Heart right ventricle (tissue), 16 donors: ENCODE measurements around the gene LYPD6B. TPM values are rescaled to one million over a fixed set of nuclear protein-coding genes. Genes with fewer than 3 reads are reported as not detected.

Experiments used
- ATAC-seq, 8 donors: fragments of 200-7000 bp; cut with Tn5 transposase; one replicate each; pipeline ENCODE4 v1.9.1; 2020; ENCODE audit warnings: mild to moderate bottlenecking in 8 of 8, moderate library complexity in 8 of 8, moderate number of reproducible peaks in 1 of 8
- DNase-seq, 2 donors: peaks; one replicate each; pipeline ENCODE4 v3.0.0-alpha.2; 2020
- H3K27ac ChIP-seq, 10 donors: fragments of 200-600 bp; sonication (generic) in 2 of 10; one replicate each; pipeline versions ENCODE4 v1.5.0 to v1.8.0; 2020 to 2022; ENCODE audit warnings: mild to moderate bottlenecking in 3 of 10
- H3K27me3 ChIP-seq, 7 donors: fragments of 200-600 bp; one replicate each; pipeline ENCODE4 v1.8.0; 2021 to 2022; ENCODE audit warnings: mild to moderate bottlenecking in 2 of 7
- H3K36me3 ChIP-seq, 9 donors: fragments of 200-600 bp; sonication (generic) in 1 of 9; one replicate each; pipeline versions ENCODE4 v1.5.0 to v1.8.0; 2020 to 2022; ENCODE audit warnings: mild to moderate bottlenecking in 2 of 9
- H3K4me1 ChIP-seq, 9 donors: fragments of 200-600 bp; sonication (generic) in 1 of 9; one replicate each; pipeline versions ENCODE4 v1.5.0 to v1.8.0; 2020 to 2022; ENCODE audit warnings: mild to moderate bottlenecking in 4 of 9
- H3K4me3 ChIP-seq, 10 donors: fragments of 200-600 bp; sonication (generic) in 2 of 10; one replicate each; pipeline versions ENCODE4 v1.5.0 to v1.8.0; 2020 to 2022; ENCODE audit warnings: mild to moderate bottlenecking in 7 of 10, moderate library complexity in 2 of 10
- H3K9me3 ChIP-seq, 11 donors: fragments of 200-600 bp in 10 of 11; sonication (generic) in 2 of 11; one replicate each; pipeline versions ENCODE4 v1.5.0 to v1.8.0; 2013 to 2022; ENCODE audit warnings: mild to moderate bottlenecking in 2 of 11, control low read depth in 1 of 11, moderate library complexity in 1 of 11
- CTCF ChIP-seq, 9 donors: fragments of 200-600 bp; sonication (generic) in 2 of 9; IDR thresholded peaks; one replicate each; pipeline versions ENCODE4 v1.5.0 to v1.8.0; 2021 to 2022; ENCODE audit warnings: antibody characterized with exemption in 9 of 9, mild to moderate bottlenecking in 5 of 9, moderate library complexity in 1 of 9
- WGBS, 2 donors: extraction: QIAGEN DNeasy Blood & Tissue Kit; methylation state at CpG; one replicate each; pipeline ENCODE4 v1.1.7; 2013; ENCODE audit warnings: inconsistent platforms in 1 of 2; 5-methylcytosine and 5-hydroxymethylcytosine counted together
- intact Hi-C, 10 donors: fragments of 100-400 bp; cut with DNase I; formaldehyde crosslinking; loops; one replicate each; pipeline versions ENCODE4 v1.11.1 to v1.14.2; 2022
- polyA plus RNA-seq, 2 donors: library from polyadenylated mRNA; stranded (reverse); fragments of 200-250 nt; gene quantifications; one replicate each; pipeline ENCODE4 v1.2.3, GENCODE V29; 2013
- total RNA-seq, 10 donors: library from RNA; stranded (reverse); fragmentation: NEBNext Ultra II Directional in 3 of 10; extraction: Animal tissue kit (Norgen Biotek cat#: 25700) in 3 of 10; gene quantifications; one replicate each; pipeline versions ENCODE4 v1.2.1 to v1.2.4, GENCODE V29; 2021 to 2023
- donor health status: Arrhythmogenic right ventricular cardiomyopathy.
- donor health status: ischemic (EF 13 %, LVEDD 7.1; RV severe dilation, severe dysfunction).
- donor health status: healthy with polysubstance abuse.
- donor health status: DM: no; HTN: yes; CAD: no.
- donor health status: DM: no; HTN: no; CAD: no.
- donor health status: ischemic (EF 25% LVEDD 6.9; RV normal size, moderate dysfunction).
- donor health status: ischemic (EF 25% LVEDD 5.7; RV mildly dilated, moderate dysfunction).
- donor health status: healthy.
- donor health status: DM: yes; HTN: yes; CAD: no.
- donor health status: Ischemic cardiomyopathy.
- donor health status: ischemic (EF 35%, LVEDD 5.7; RV mildly dilated, moderate dysfunction).
- donor health status: nonischemic (EF 11% LVEDD 7.7; RV severe dilation, severe dysfunction).
- donor health status: DM: yes; HTN: yes; CAD: no.
- donor health status: PGD.
- donor health status: ischemic (EF 29% LVEDD 5.4; RV normal size, mild dysfunction).
- donor health status: nonischemic (EF 23%, LVEDD 6.1; RV moderate dilation, normal function).

Gene LYPD6B
- total and polyA plus RNA-seq, 12 donors, result 0.21 TPM; not detected in 11

GRCh38 chr2:149104221-149104620 lies 65.7 kb downstream of the LYPD6B start:
- TF ChIP-seq CTCF (IDR thresholded peaks at IDR 0.05), result no peak
- ATAC-seq (no peak), DNase-seq (no peak)
- WGBS, 2 donors, result 59 to 69% methylated on average over 1 of the region's 1 CpG
- H3K4me1 ChIP-seq, result no peaks in the 10 kb centered on the region
- no peak overlapping the region for H3K4me3 ChIP-seq
- no peak overlapping the region for H3K27ac ChIP-seq
- peaks cover 0 to 4% (median 0%) of the 10 kb centered on the region in 7 donors for H3K27me3 ChIP-seq
- no peaks in the 10 kb centered on the region for H3K36me3 ChIP-seq
- intact Hi-C loops, result no loop called here
- H3K9me3 ChIP-seq, result peaks cover 0 to 11% (median 0%) of the 10 kb centered on the region in 11 donors

- Histone ChIP-seq H3K4me1 (no peaks in the 10 kb centered on the region), H3K27me3 (no peaks in the 10 kb centered on the region), H3K27ac (no peak overlapping the region), H3K4me3 (no peak overlapping the region), H3K36me3 (no peaks in the 10 kb centered on the region), H3K9me3 (no peaks in the 10 kb centered on the region)
- DNase-seq, result no peak
- intact Hi-C loops, result no loop called here
- 71 to 82% methylated on average over 1 of the region's 1 CpG for WGBS, 2 donors
- no peak for TF ChIP-seq CTCF (IDR thresholded peaks at IDR 0.05)
- no peak for ATAC-seq
These were observed 73.6 kb downstream of the LYPD6B start for GRCh38 chr2:149112068-149112467.

GRCh38 chr2:149112713-149113112 lies 74.2 kb downstream of the LYPD6B start:
- WGBS, 2 donors, result 88 to 95% methylated on average over 2 of the region's 2 CpGs
- H3K9me3 ChIP-seq, result no peaks in the 10 kb centered on the region
- H3K36me3 ChIP-seq, result no peaks in the 10 kb centered on the region
- ATAC-seq (no peak), DNase-seq (no peak)
- peaks cover 0 to 3% (median 0%) of the 10 kb centered on the region in 7 donors for H3K27me3 ChIP-seq
- intact Hi-C loops, result no loop called here
- no peak for TF ChIP-seq CTCF (IDR thresholded peaks at IDR 0.05)
- H3K4me1 ChIP-seq, result no peaks in the 10 kb centered on the region
- H3K4me3 ChIP-seq, result no peak overlapping the region
- H3K27ac ChIP-seq, result no peak overlapping the region

GRCh38 chr2:149115781-149116180 lies 77.3 kb downstream of the LYPD6B start:
- TF ChIP-seq CTCF (IDR thresholded peaks at IDR 0.05), result no peak
- no peaks in the 10 kb centered on the region for H3K9me3 ChIP-seq
- H3K27me3 ChIP-seq, result peaks cover 0 to 8% (median 0%) of the 10 kb centered on the region in 7 donors
- no peaks in the 10 kb centered on the region for H3K4me1 ChIP-seq
- no peaks in the 10 kb centered on the region for H3K36me3 ChIP-seq
- H3K4me3 ChIP-seq, result no peak overlapping the region
- ATAC-seq, result no peak
- DNase-seq, result no peak
- 87 to 88% methylated on average over 5 of the region's 5 CpGs for WGBS, 2 donors
- intact Hi-C loops, result no loop called here
- no peak overlapping the region for H3K27ac ChIP-seq
